ENCODE results near the gene SLC13A4. TPM values are rescaled to one million over a fixed set of nuclear protein-coding genes. Genes with fewer than 3 reads are reported as not detected.

Gene SLC13A4
- total and polyA plus RNA-seq, 2 of the 13 experiments (the other 11 are each of a cell fraction or from before 2014, with no cell fraction given): 0.04 TPM; not detected in 1

- TF ChIP-seq GABPB1 (CRISPR knock-in tag; IDR thresholded peaks at IDR 0.05): peak; percentile 100
- TF ChIP-seq ZNF296 (CRISPR knock-in tag; conservative IDR thresholded peaks at IDR 0.05): peak; percentile 76; the same call in 1 of the 2 replicates
- TF ChIP-seq PAX8 (CRISPR knock-in tag; IDR thresholded peaks at IDR 0.05; ENCODE audit: borderline replicate concordance): 0 out of 2 replicates have a peak, but pooled peaks have one; percentile 92
- peak; percentile 85 for TF ChIP-seq TARDBP (CRISPR knock-in tag; IDR thresholded peaks at IDR 0.05)
- TF ChIP-seq ZMYM2 (CRISPR knock-in tag; IDR thresholded peaks at IDR 0.05): no peak
- TF ChIP-seq ZNF816 (CRISPR knock-in tag; IDR thresholded peaks at IDR 0.05; ENCODE audit: borderline replicate concordance): peak; percentile 71; the same call in 1 of the 2 replicates
- no peak for TF ChIP-seq ZBTB21 (CRISPR knock-in tag; IDR thresholded peaks at IDR 0.05)
- TF ChIP-seq ZNF280B (CRISPR knock-in tag; IDR thresholded peaks at IDR 0.05; ENCODE audit: borderline replicate concordance): peak; percentile 94
- TF ChIP-seq ZFP62 (CRISPR knock-in tag; IDR thresholded peaks at IDR 0.05): peak; percentile 59; the same call in 1 of the 2 replicates
- TF ChIP-seq CBX2 (IDR thresholded peaks at IDR 0.05; ENCODE audit: low read depth, low read length): no peak
- TF ChIP-seq CBX2 (CRISPR knock-in tag; IDR thresholded peaks at IDR 0.05; ENCODE audit: low read depth): no peak
- peak; percentile 88 for TF ChIP-seq ZBTB20 (CRISPR knock-in tag; IDR thresholded peaks at IDR 0.05; ENCODE audit: borderline replicate concordance, low read depth)
- TF ChIP-seq ZSCAN25 (CRISPR knock-in tag; IDR thresholded peaks at IDR 0.05): peak; percentile 49; the same call in 1 of the 2 replicates
- TF ChIP-seq ZSCAN20 (CRISPR knock-in tag; IDR thresholded peaks at IDR 0.05; ENCODE audit: borderline replicate concordance): peak; percentile 75; the same call in 1 of the 2 replicates
- peak; percentile 74 for TF ChIP-seq DRAP1 (CRISPR knock-in tag; IDR thresholded peaks at IDR 0.05)
- TF ChIP-seq SNAI1 (CRISPR knock-in tag; IDR thresholded peaks at IDR 0.05; ENCODE audit: borderline replicate concordance): 0 out of 2 replicates have a peak, but pooled peaks have one; percentile 6
- peak; percentile 78; the same call in 1 of the 2 replicates for TF ChIP-seq ZBED4 (CRISPR knock-in tag; IDR thresholded peaks at IDR 0.05; ENCODE audit: borderline replicate concordance)
- peak; percentile 87 for TF ChIP-seq ETV5 (CRISPR knock-in tag; IDR thresholded peaks at IDR 0.05; ENCODE audit: borderline replicate concordance)
- TF ChIP-seq ZBTB2 (CRISPR knock-in tag; IDR thresholded peaks at IDR 0.05; ENCODE audit: low read depth): peak; percentile 70; the same call in 1 of the 2 replicates
- peak; percentile 86; the same call in 1 of the 2 replicates for TF ChIP-seq ZSCAN5A (CRISPR knock-in tag; IDR thresholded peaks at IDR 0.05; ENCODE audit: borderline replicate concordance)
Measured at GRCh38 chr7:135662373-135663114, 65.4 kb downstream of the SLC13A4 start, which contains the start of gene STMP1 (continued).

Measured in HepG2 (cell line).